Activated CD8-positive, alpha-beta memory T cell treated with anti-CD3 and anti-CD28 coated beads, Interleukin-2, amount 50 U/mL, for 24 hours (primary cell): ENCODE results near the gene ACOX1.

Experiments
- DNase-seq: peaks from one replicate; pipeline ENCODE4 v3.0.0-alpha.2; 2020; ENCODE audit errors: extremely low read depth

The ACOX1 gene

DNA sequence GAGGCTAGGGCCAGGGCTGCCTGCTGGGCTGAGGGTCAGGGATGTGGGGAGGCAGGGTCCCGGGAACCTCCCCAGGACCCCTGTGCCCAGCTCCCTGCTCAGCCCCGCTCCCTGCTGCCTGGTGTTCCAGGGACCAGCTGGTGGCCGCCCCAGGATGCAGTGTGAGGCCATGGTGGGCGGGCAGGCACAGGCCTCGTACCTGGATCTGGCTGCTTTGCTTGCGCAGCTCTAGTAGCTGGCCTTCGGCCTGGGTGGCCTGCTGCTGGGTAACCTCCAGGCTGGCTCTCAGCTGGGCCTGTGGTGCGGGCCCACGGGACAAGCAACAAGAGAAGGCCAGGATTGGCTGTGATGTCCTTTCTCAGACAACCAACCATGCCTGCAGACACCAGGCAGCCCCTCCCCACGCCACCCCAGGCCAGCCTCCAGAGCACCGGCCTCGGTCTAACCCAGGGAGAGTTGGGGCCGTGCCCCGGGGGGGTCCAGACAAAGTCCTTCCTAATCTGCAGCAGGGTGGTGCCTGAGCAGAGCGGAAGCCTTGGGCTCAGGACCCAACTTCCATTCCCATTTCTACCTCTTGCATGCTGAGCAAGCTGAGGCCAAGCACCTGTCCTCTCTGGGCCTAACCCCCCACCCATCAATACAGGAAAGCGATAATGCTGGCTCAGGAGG is 86.3 kb downstream of the ACOX1 start:
- DNase-seq, result no peak

DNA sequence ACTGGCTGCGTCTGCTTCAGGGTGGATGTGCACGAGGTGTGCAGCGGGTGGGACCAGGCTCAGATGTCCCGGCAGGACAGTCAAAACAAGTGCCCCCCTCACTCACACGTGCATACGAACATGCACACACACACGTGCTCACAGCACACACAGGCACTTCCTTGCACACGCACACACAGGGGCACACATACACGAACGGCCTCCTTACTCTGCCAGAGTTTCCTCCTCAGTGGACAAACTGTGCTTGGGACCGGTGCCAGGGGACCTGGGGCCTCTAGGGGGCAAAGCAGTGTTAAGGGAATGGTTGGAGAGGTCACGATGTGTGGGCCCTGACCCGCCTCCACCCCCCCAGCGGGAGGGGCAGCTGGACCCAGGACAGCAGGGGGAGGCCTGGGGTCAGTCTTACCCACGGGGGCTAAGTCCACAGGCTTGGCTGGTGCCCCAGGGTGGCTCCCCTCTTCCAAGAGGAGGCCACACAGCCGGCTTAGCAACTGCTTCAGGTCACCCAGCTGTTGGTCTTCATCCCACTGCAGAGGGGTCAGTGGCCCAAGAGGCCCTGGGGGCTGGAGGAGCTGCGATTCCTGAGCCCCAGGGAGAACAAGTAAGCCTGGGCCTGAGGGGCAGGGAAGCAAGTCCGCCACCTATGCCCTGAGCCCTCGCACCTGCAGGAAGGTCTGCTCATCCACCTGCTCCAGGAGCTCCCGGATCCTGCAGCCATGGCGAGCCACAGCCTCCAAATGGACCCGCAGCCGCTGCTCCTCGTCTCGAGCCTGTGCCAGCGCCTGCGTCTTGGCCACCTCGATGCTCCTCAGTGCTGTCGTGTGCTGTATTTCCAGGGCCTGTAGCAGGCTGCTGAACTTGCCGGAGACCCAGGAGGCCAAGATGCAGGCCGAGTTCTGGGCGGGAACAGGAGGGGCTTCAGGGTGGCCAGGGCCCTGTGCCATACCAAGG is 87.1 kb downstream of the ACOX1 start:
- DNase-seq, result no peak
